IMR-90 (cell line): Measurements from ENCODE around the gene PLEKHF1. TPM values are rescaled to one million over a fixed set of nuclear protein-coding genes. Genes with fewer than 3 reads are reported as not detected.

ENCODE experiments used
- ATAC-seq: fragments of 200-7000 bp; cut with Tn5 transposase; 2 replicates; pipeline ENCODE4 v1.9.1; 2020; ENCODE audit warnings: low read depth, mild to moderate bottlenecking, moderate library complexity
- BruUV-seq: library from RNA; stranded (reverse); fragments of 400-500 nt; replicated peaks from 2 replicates; lab custom pipeline; 2021; lab: Mats Ljungman, UMichigan
- CTCF ChIA-PET: fragments of 300-600 bp; formaldehyde crosslinking; extraction: SDS; loops from one replicate; lab custom pipeline; 2021; ENCODE audit warnings: antibody characterized with exemption; lab: Yijun Ruan, JAX
- POLR2A ChIA-PET: fragments of 300-600 bp; sonication (Branson Sonifier 250); formaldehyde crosslinking; loops from one replicate; lab custom pipeline; 2022; ENCODE audit warnings: antibody characterized with exemption; ENCODE audit not compliant: unreplicated experiment; lab: Charles Lee
- DNase-seq: peaks from one replicate; pipeline ENCODE4 v3.0.0; 2013
- H2AFZ ChIP-seq: replicated peaks from 2 replicates; pipeline ENCODE3; 2013; ENCODE audit warnings: low read length, mild to moderate bottlenecking; ENCODE audit not compliant: poor library complexity
- H2AK5ac ChIP-seq: 2 replicates; pipeline ENCODE4 v1.6.1; 2013; ENCODE audit warnings: low read depth, low read length, inconsistent platforms
- H2AK9ac ChIP-seq: replicated peaks from 2 replicates; pipeline ENCODE3; 2013; ENCODE audit warnings: mild to moderate bottlenecking, low read depth, low read length, moderate library complexity; ENCODE audit not compliant: poor library complexity
- H2BK120ac ChIP-seq: 2 replicates; pipeline ENCODE4 v1.6.1; 2013; ENCODE audit warnings: low read depth, low read length, inconsistent platforms
- H2BK15ac ChIP-seq: 3 replicates; pipeline ENCODE4 v1.6.1; 2013; ENCODE audit warnings: low read depth, low read length, inconsistent platforms
- H2BK20ac ChIP-seq: 2 replicates; pipeline ENCODE4 v1.6.1; 2013; ENCODE audit warnings: low read depth, mild to moderate bottlenecking, inconsistent platforms, low read length, moderate library complexity
- H2BK5ac ChIP-seq: 2 replicates; pipeline ENCODE4 v1.6.1; 2013; ENCODE audit warnings: mild to moderate bottlenecking, low read depth, low read length, inconsistent platforms; ENCODE audit not compliant: poor library complexity, severe bottlenecking
- H3K14ac ChIP-seq: replicated peaks from 2 replicates; pipeline ENCODE4 v1.6.1; 2013; ENCODE audit warnings: low read depth, low read length, inconsistent platforms
- H3K18ac ChIP-seq: 2 replicates; pipeline ENCODE4 v1.6.1; 2013; ENCODE audit warnings: low read depth, low read length, control low read depth
- H3K23ac ChIP-seq: 2 replicates; pipeline ENCODE4 v1.6.1; 2013; ENCODE audit warnings: low read depth, low read length, inconsistent platforms
- H3K27ac ChIP-seq: 2 replicates; pipeline ENCODE4 v1.5.1; 2013; ENCODE audit warnings: mild to moderate bottlenecking, control low read depth, low read length; ENCODE audit not compliant: insufficient read depth
- H3K27me3 ChIP-seq: 2 replicates; pipeline ENCODE4 v1.6.1; 2013; ENCODE audit warnings: low read length; ENCODE audit not compliant: control insufficient read depth, insufficient read depth
- H3K36me3 ChIP-seq: 2 replicates; pipeline ENCODE4 v1.6.1; 2013; ENCODE audit warnings: low read length, mixed read lengths; ENCODE audit not compliant: control insufficient read depth, insufficient read depth
- H3K4ac ChIP-seq: 2 replicates; pipeline ENCODE4 v1.6.1; 2013; ENCODE audit warnings: low read depth, low read length, inconsistent platforms
- H3K4me1 ChIP-seq: 2 replicates; pipeline ENCODE4 v1.6.1; 2013; ENCODE audit warnings: low read length, mixed read lengths; ENCODE audit not compliant: control insufficient read depth, insufficient read depth
- H3K4me2 ChIP-seq: 2 replicates; pipeline ENCODE4 v1.6.1; 2013; ENCODE audit warnings: low read depth, mild to moderate bottlenecking, control low read depth, low read length, moderate library complexity
- H3K4me3 ChIP-seq: 2 replicates; pipeline ENCODE4 v1.5.1; 2013; ENCODE audit warnings: low read depth, mild to moderate bottlenecking, control low read depth, low read length, moderate library complexity; ENCODE audit not compliant: insufficient read depth
- H3K56ac ChIP-seq: 2 replicates; pipeline ENCODE4 v1.6.1; 2013; ENCODE audit warnings: low read length, inconsistent platforms; ENCODE audit not compliant: insufficient read depth; ENCODE audit errors: extremely low read depth
- H3K79me1 ChIP-seq, 2 experiments: 2 replicates each; pipeline ENCODE4 v1.6.1; 2013; ENCODE audit warnings: low read length in 2 of 2, inconsistent platforms in 1 of 2, low read depth in 1 of 2
- H3K9ac ChIP-seq: 2 replicates; pipeline ENCODE4 v1.6.1; 2013; ENCODE audit warnings: low read depth, low read length, control low read depth
- H3K9me1 ChIP-seq: 2 replicates; pipeline ENCODE4 v1.6.1; 2013; ENCODE audit warnings: low read length, inconsistent platforms; ENCODE audit not compliant: insufficient read depth
- H3K9me3 ChIP-seq: 2 replicates; pipeline ENCODE4 v1.6.1; 2013; ENCODE audit warnings: low read length; ENCODE audit not compliant: control insufficient read depth, insufficient read depth
- H4K20me1 ChIP-seq: 2 replicates; pipeline ENCODE4 v1.6.1; 2013; ENCODE audit warnings: low read length, inconsistent platforms; ENCODE audit not compliant: insufficient read depth
- H4K5ac ChIP-seq: 2 replicates; pipeline ENCODE4 v1.6.1; 2013; ENCODE audit warnings: mild to moderate bottlenecking, low read depth, low read length, control low read depth
- H4K8ac ChIP-seq, 2 experiments: 2 replicates each; pipeline ENCODE4 v1.6.1; 2013; ENCODE audit warnings: low read depth in 2 of 2, low read length in 2 of 2, control low read depth in 1 of 2, inconsistent platforms in 1 of 2
- H4K91ac ChIP-seq: 2 replicates; pipeline ENCODE4 v1.6.1; 2013; ENCODE audit warnings: low read depth, low read length, inconsistent platforms; ENCODE audit not compliant: insufficient read depth
- CEBPB ChIP-seq: IDR thresholded peaks from 2 replicates; pipeline ENCODE4 v1.6.1; 2012; ENCODE audit warnings: low read depth, low read length, improper control_type of control experiment
- MAZ ChIP-seq: IDR thresholded peaks from 2 replicates; pipeline ENCODE4 v1.6.1; 2012; ENCODE audit warnings: low read depth, mild to moderate bottlenecking, low read length, improper control_type of control experiment, moderate library complexity, borderline replicate concordance
- MXI1 ChIP-seq: IDR thresholded peaks from 2 replicates; pipeline ENCODE4 v1.6.1; 2012; ENCODE audit warnings: low read depth, mild to moderate bottlenecking, low read length, moderate library complexity, borderline replicate concordance
- POLR2A ChIP-seq: IDR thresholded peaks from 2 replicates; pipeline ENCODE4 v1.6.1; 2012; ENCODE audit warnings: mild to moderate bottlenecking, low read depth, low read length
- RAD21 ChIP-seq: IDR thresholded peaks from 2 replicates; pipeline ENCODE4 v1.6.1; 2012; ENCODE audit warnings: low read length, improper control_type of control experiment
- WGBS, 2 experiments: methylation state at CpG; one replicate each; pipeline versions ENCODE4 v1.1.5 to v1.1.7; 2013; ENCODE audit warnings: missing lambda C conversion rate in 2 of 2; ENCODE audit not compliant: insufficient read length in 1 of 2; ENCODE audit errors: extremely low coverage in 2 of 2; 5-methylcytosine and 5-hydroxymethylcytosine counted together
- dilution Hi-C: fragments of 300-500 bp; cut with HindIII; formaldehyde crosslinking; loops from one replicate; pipeline ENCODE4 v1.14.3; 2018; ENCODE audit warnings: low sequenced_read_pairs; ENCODE audit not compliant: unreplicated experiment
- in situ Hi-C: fragments of 300-500 bp; cut with MboI; formaldehyde crosslinking; loops from 3 replicates; pipeline ENCODE4 v1.14.3; 2019; ENCODE audit warnings: low sequenced_read_pairs, inconsistent platforms, mixed read lengths
- intact Hi-C: fragments of 100-400 bp; cut with micrococcal nuclease; formaldehyde crosslinking; loops from 2 replicates; pipeline ENCODE4 v1.10.0; 2022
- polyA plus RNA-seq, 3 experiments: library from polyadenylated mRNA; depleted of rRNA; stranded (reverse); fragments of >200 nt; gene quantifications; 2 replicates each; pipeline ENCODE4 v1.2.3, GENCODE V29; 2012; ENCODE audit warnings: low replicate concordance in 1 of 3
- total RNA-seq: library from RNA; depleted of rRNA; stranded (reverse); fragments of >200 nt; gene quantifications from 2 replicates; pipeline ENCODE4 v1.2.3, GENCODE V29; 2012

PLEKHF1 gene
- total and polyA plus RNA-seq, 2 of the 4 experiments (the other 2 are of a cell fraction) = 5.0 to 6.6 TPM

GRCh38 chr19:29666578-29667386, 1.5 kb downstream of the PLEKHF1 start:
- Histone ChIP-seq H3K9ac (peak overlapping the region; percentile 66), H3K27ac (peak overlapping the region; percentile 84), H3K4me3 (peak overlapping the region; percentile 90), H2AK9ac (peak overlapping the region; percentile 95), H3K4ac (peak overlapping the region; percentile 84), H2BK15ac (no peak overlapping the region; the same call in 2 of the 3 replicates), H2AK5ac (peak overlapping the region; percentile 22; the same call in 1 of the 2 replicates), H3K14ac (peak overlapping the region; percentile 82), H2BK120ac (peak overlapping the region; percentile 66), H3K23ac (peak overlapping the region; percentile 84), H3K9me1 (peaks cover 15% of the 10 kb centered on the region), H3K56ac (peak overlapping the region; percentile 50; the same call in 1 of the 2 replicates), H3K36me3 (peaks cover 2% of the 10 kb centered on the region; the same call in 1 of the 2 replicates), H4K20me1 (peaks cover 26% of the 10 kb centered on the region), H3K27me3 (no peaks in the 10 kb centered on the region), H3K79me1 (peaks cover 14 to 61% of the 10 kb centered on the region in 2 experiments), H4K8ac (peak overlapping the region in 1 of 2 experiments; percentile 69; a peak in 2 of 4 replicates), H3K4me1 (peaks cover 28% of the 10 kb centered on the region), H3K9me3 (no peaks in the 10 kb centered on the region), H4K5ac (peak overlapping the region; percentile 65), H4K91ac (peak overlapping the region; percentile 55), H3K18ac (peak overlapping the region; percentile 63), H3K4me2 (peak overlapping the region; percentile 95), H2AFZ (peak overlapping the region; percentile 96), H2BK20ac (no peak overlapping the region; the same call in 1 of the 2 replicates), H2BK5ac (peak overlapping the region; percentile 54)
- ChIA-PET CTCF (interaction anchor here (0.7 to 1.3 kb wide), 4 partner anchors 24 to 60 kb away, joined by 3 read pairs; partner anchors contain the start of gene POP4), POLR2A (no interaction called here)
- ATAC-seq = peak; percentile 47
- intact Hi-C loops (loop anchor here (2.0 kb wide), 1 partner anchor 20 kb away; no protein-coding TSS in a partner anchor), in situ Hi-C loops (no loop called here), dilution Hi-C loops (no loop called here)
- TF ChIP-seq POLR2A (no peak), CEBPB (no peak), RAD21 (no peak), MAZ (0 out of 2 replicates have a peak, but pooled peaks have one; percentile 64), MXI1 (peak; percentile 83)
- BruUV-seq = no TSS peak
- 21% methylated on average over 15 of the region's 20 CpGs; no CpG with 5 or more reads in 1 of the 2 experiments for WGBS, 2 experiments
- peak; percentile 64 for DNase-seq
